Mesothelial cell of epicardium (in vitro differentiated cells): ENCODE data around the gene CASP9. TPM values are rescaled to one million over a fixed set of nuclear protein-coding genes. Genes with fewer than 3 reads are reported as not detected.

Experiments used
- DNase-seq, 2 experiments: peaks; one replicate each; pipeline ENCODE4 v3.0.0; 2021; ENCODE audit warnings: low spot score in 2 of 2; ENCODE audit not compliant: unreplicated experiment in 2 of 2
- H3K27ac Mint-ChIP-seq: 2 replicates; pipeline ENCODE4 v1.8.0; 2021; ENCODE audit warnings: mixed read lengths
- H3K27me3 Mint-ChIP-seq: 2 replicates; pipeline ENCODE4 v1.8.0; 2021; ENCODE audit warnings: low read depth, mixed read lengths
- H3K36me3 Mint-ChIP-seq: 2 replicates; pipeline ENCODE4 v1.8.0; 2021; ENCODE audit warnings: mixed read lengths
- H3K4me1 Mint-ChIP-seq: 2 replicates; pipeline ENCODE4 v1.8.0; 2021; ENCODE audit warnings: mixed read lengths
- H3K4me3 Mint-ChIP-seq: 2 replicates; pipeline ENCODE4 v1.8.0; 2021; ENCODE audit warnings: mild to moderate bottlenecking, moderate library complexity, mixed read lengths
- H3K9me3 Mint-ChIP-seq: 2 replicates; pipeline ENCODE4 v1.8.0; 2021; ENCODE audit warnings: mixed read lengths
- CTCF ChIP-seq: fragments of 200-600 bp; sonication (generic); IDR thresholded peaks from one replicate; pipeline ENCODE4 v1.5.0; 2021; ENCODE audit warnings: antibody characterized with exemption; ENCODE audit not compliant: unreplicated experiment
- total RNA-seq: library from RNA; stranded (reverse); gene quantifications from 3 replicates; pipeline ENCODE4 v1.2.1, GENCODE V29; 2021

Gene CASP9
- 23.0 to 23.8 TPM (median 23.5 TPM) in 3 replicates for total RNA-seq

GRCh38 chr1:15524021-15524282, at the start of gene CASP9:
CASP9 (minus strand) TSS chr1:15524215; CDS start chr1:15524200, 15 bp downstream.
- no peaks in the 10 kb centered on the region for H3K27me3 Mint-ChIP-seq

GRCh38 chr1:15573477-15573876, 49.5 kb upstream of the CASP9 start:
- Mint-ChIP-seq H3K27ac (no peak overlapping the region), H3K9me3 (no peaks in the 10 kb centered on the region), H3K27me3 (no peaks in the 10 kb centered on the region), H3K4me1 (no peaks in the 10 kb centered on the region), H3K36me3 (peaks cover 14% of the 10 kb centered on the region), H3K4me3 (no peak overlapping the region)
- TF ChIP-seq CTCF = no peak
- no peak for DNase-seq

More at GRCh38 chr1:15524021-15524282, at the start of gene CASP9:
- peak within 1 kb of the TSS; percentile 90 for H3K4me3 Mint-ChIP-seq
- no peaks in the 10 kb centered on the region for H3K36me3 Mint-ChIP-seq
- TF ChIP-seq CTCF = no peak
- H3K4me1 Mint-ChIP-seq = peaks cover 36% of the 10 kb centered on the region
- no peak for DNase-seq
- H3K9me3 Mint-ChIP-seq = no peaks in the 10 kb centered on the region
- H3K27ac Mint-ChIP-seq = peak within 1 kb of the TSS; percentile 100

- peaks cover 30% of the 10 kb centered on the region for H3K36me3 Mint-ChIP-seq
- no peaks in the 10 kb centered on the region for H3K9me3 Mint-ChIP-seq
- no peak overlapping the region for H3K27ac Mint-ChIP-seq
- H3K27me3 Mint-ChIP-seq = no peaks in the 10 kb centered on the region
- no peaks in the 10 kb centered on the region for H3K4me1 Mint-ChIP-seq
- no peak for TF ChIP-seq CTCF
- no peak for DNase-seq
- H3K4me3 Mint-ChIP-seq = no peak overlapping the region
Measured at GRCh38 chr1:15571266-15571665, 47.3 kb upstream of the CASP9 start.

GRCh38 chr1:15570861-15571260, 46.8 kb upstream of the CASP9 start:
- no peaks in the 10 kb centered on the region for H3K9me3 Mint-ChIP-seq
- H3K27me3 Mint-ChIP-seq = no peaks in the 10 kb centered on the region
- no peak for TF ChIP-seq CTCF
- DNase-seq = no peak
- H3K4me3 Mint-ChIP-seq = no peak overlapping the region
- no peak overlapping the region for H3K27ac Mint-ChIP-seq
- H3K4me1 Mint-ChIP-seq = no peaks in the 10 kb centered on the region
- H3K36me3 Mint-ChIP-seq = peaks cover 34% of the 10 kb centered on the region

GRCh38 chr1:15568387-15569073, 44.5 kb upstream of the CASP9 start:
- H3K9me3 Mint-ChIP-seq = no peaks in the 10 kb centered on the region
- H3K4me1 Mint-ChIP-seq = no peaks in the 10 kb centered on the region
- no peak for TF ChIP-seq CTCF
- DNase-seq = no peak
- H3K4me3 Mint-ChIP-seq = no peak overlapping the region
- H3K27ac Mint-ChIP-seq = no peak overlapping the region
- H3K36me3 Mint-ChIP-seq = peaks cover 47% of the 10 kb centered on the region
- H3K27me3 Mint-ChIP-seq = no peaks in the 10 kb centered on the region
